GM13976 (cell line): Measurements from ENCODE around the gene ANO2.

Experiments
- DNase-seq: peaks from one replicate; pipeline ENCODE4 v3.0.0; 2012; ENCODE audit warnings: low spot score
- in situ Hi-C: fragments of 300-500 bp; cut with MboI; formaldehyde crosslinking; loops from one replicate; pipeline ENCODE4 v1.12.0; 2022; ENCODE audit warnings: low sequenced_read_pairs, mixed read lengths, inconsistent platforms; ENCODE audit not compliant: unreplicated experiment
- TF ChIP-seq, protein P1 (sequence below): IDR thresholded peaks from 2 replicates; pipeline ENCODE4 v1.5.1; 2012; ENCODE audit warnings: borderline replicate concordance, mild to moderate bottlenecking; ENCODE audit not compliant: insufficient read depth; ENCODE audit errors: extremely low read depth, missing control alignments, control extremely low read depth

The ANO2 gene

GRCh38 chr12:5581616-5582015 is 363.4 kb downstream of the ANO2 start:
- DNase-seq: no peak
- in situ Hi-C loops: no loop called here
- TF ChIP-seq, protein P1, sequence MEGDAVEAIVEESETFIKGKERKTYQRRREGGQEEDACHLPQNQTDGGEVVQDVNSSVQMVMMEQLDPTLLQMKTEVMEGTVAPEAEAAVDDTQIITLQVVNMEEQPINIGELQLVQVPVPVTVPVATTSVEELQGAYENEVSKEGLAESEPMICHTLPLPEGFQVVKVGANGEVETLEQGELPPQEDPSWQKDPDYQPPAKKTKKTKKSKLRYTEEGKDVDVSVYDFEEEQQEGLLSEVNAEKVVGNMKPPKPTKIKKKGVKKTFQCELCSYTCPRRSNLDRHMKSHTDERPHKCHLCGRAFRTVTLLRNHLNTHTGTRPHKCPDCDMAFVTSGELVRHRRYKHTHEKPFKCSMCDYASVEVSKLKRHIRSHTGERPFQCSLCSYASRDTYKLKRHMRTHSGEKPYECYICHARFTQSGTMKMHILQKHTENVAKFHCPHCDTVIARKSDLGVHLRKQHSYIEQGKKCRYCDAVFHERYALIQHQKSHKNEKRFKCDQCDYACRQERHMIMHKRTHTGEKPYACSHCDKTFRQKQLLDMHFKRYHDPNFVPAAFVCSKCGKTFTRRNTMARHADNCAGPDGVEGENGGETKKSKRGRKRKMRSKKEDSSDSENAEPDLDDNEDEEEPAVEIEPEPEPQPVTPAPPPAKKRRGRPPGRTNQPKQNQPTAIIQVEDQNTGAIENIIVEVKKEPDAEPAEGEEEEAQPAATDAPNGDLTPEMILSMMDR: no peak

GRCh38 chr12:5581019-5581418 is 364.0 kb downstream of the ANO2 start:
- DNase-seq: no peak
- TF ChIP-seq, protein P1: no peak
- in situ Hi-C loops: no loop called here

DNA sequence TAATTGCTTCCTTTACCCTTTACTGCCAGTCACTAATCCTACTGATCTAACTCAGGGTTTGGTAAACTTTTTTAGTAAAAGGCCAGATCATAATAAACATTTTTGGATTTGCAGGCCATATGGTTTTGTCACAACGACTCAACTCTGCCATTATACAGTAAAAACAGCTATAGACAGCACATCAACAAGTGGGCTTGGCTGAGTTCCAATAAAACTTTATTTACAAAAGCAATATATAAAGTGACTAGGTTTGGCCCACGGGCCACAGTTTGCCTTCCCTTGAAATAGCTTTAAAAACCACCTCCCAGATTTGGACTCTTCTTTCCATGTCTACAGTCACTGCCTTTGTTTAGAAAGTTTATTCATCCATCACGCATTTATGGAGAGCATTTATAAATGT is 366.3 kb downstream of the ANO2 start:
- TF ChIP-seq, protein P1: no peak
- DNase-seq: no peak
- in situ Hi-C loops: no loop called here

DNA sequence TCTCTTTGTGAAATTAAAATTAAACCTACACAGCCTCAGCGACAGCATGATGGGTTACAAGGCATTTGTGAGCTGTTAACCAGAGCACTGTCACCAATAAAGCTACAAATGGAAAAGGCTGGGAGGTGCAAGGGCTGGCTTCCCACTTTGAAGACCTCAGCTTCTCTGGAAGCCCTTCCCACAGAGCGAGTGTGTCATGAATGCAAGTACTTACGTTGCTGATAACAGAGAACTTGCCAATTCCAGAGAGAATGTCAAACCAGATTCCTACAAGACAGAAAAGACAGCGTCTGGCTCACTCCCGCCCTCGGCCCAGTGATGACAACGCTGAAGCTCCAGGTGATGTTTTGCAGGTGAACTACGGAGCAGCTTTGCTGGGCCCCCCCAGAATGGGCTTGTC is 367.3 kb downstream of the ANO2 start:
- TF ChIP-seq, protein P1: no peak
- DNase-seq: no peak
- in situ Hi-C loops: no loop called here

GRCh38 chr12:5577211-5577612 is 367.8 kb downstream of the ANO2 start:
- TF ChIP-seq, protein P1: no peak
- in situ Hi-C loops: no loop called here
- no peak for DNase-seq

DNA sequence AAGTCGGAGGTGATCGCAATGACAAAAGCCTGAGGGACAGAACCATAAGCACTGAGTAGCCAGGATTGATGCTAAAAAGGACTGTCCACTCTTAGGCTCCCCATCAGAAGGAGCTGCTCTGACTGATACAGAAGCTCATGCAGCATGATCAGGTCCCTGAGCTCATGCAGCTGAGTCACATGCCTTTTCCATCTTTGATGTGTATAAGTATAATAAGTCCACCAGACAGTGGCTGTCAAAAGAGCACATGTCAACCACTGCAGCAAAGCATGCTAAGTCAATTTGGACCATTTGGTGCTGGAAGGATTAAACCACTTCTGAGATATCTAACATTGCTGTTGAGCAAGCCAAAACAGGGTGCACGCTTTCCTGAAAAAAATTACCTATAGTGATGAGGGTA is 369.1 kb downstream of the ANO2 start:
- TF ChIP-seq, protein P1: no peak
- in situ Hi-C loops: no loop called here
- DNase-seq: no peak

- TF ChIP-seq, protein P1: no peak
- no peak for DNase-seq
- in situ Hi-C loops: no loop called here
Measured at GRCh38 chr12:5575232-5575631, 369.8 kb downstream of the ANO2 start.
